ENCODE results near the gene CALHM6. TPM values are rescaled to one million over a fixed set of nuclear protein-coding genes. Genes with fewer than 3 reads are reported as not detected.

Gene CALHM6
- total and polyA plus RNA-seq, 10 of the 15 experiments (the other 5 are each of a cell fraction or from before 2014, with no cell fraction given): 0.15 to 3.4 (median 1.3) TPM

- ChIA-PET CTCF (interaction anchor here (0.7 to 1.8 kb wide), 5 partner anchors 8 to 136 kb away, joined by 3 to 6 read pairs (median 5); no protein-coding TSS in a partner anchor), POLR2A (no interaction called here), SMC1A (ENCODE audit: uncharacterized antibody, unreplicated experiment) (interaction anchor here (0.9 to 2.3 kb wide), 7 partner anchors 14 to 111 kb away, joined by 3 to 9 read pairs (median 4); no protein-coding TSS in a partner anchor), RAD21 (ENCODE audit: unreplicated experiment) (no interaction called here)
- no peak overlapping the region for H3K4me3 ChIP-seq
- BruUV-seq (replicated peaks): no TSS peak
- no peak for ATAC-seq
- H3K79me2 ChIP-seq (ENCODE audit: control insufficient read depth, insufficient read depth, low read length): peaks cover 41% of the 10 kb centered on the region
- no peak overlapping the region for H2AFZ ChIP-seq (ENCODE audit: control insufficient read depth, low read depth, low read length)
- no peaks in the 10 kb centered on the region; the same call in 1 of the 3 replicates for H3K9me3 ChIP-seq (replicated peaks; ENCODE audit: control insufficient read depth, insufficient read depth, low read length)
- H3K27ac ChIP-seq (ENCODE audit: control insufficient read depth, insufficient read depth): no peak overlapping the region
- no peaks in the 10 kb centered on the region; the same call in 1 of the 2 replicates for H3K4me1 ChIP-seq (ENCODE audit: control insufficient read depth, insufficient read depth, low read length)
- no peaks in the 10 kb centered on the region for H4K20me1 ChIP-seq (ENCODE audit: control insufficient read depth, insufficient read depth)
- no peak overlapping the region for H3K9ac ChIP-seq (ENCODE audit: control insufficient read depth, insufficient read depth, low read length)
- H3K4me2 ChIP-seq (ENCODE audit: control insufficient read depth, insufficient read depth): no peak overlapping the region
- intact Hi-C loops (cut with micrococcal nuclease; ENCODE audit: unreplicated experiment) (no loop called here), in situ Hi-C loops (cut with MboI) (no loop called here)
- DNase-seq (ENCODE audit: low read depth, low spot score): no peak
- 100% methylated on average over 1 of the region's 1 CpG for WGBS (ENCODE audit: insufficient coverage, insufficient replicate concordance, low lambda C conversion rate, missing lambda C conversion rate)
- H3K36me3 ChIP-seq (ENCODE audit: control insufficient read depth in 2 of 2, insufficient read depth in 2 of 2, low read length in 1 of 2): peaks cover 0 to 18% of the 10 kb centered on the region in 2 experiments; a peak in 2 of 4 replicates
- no peaks in the 10 kb centered on the region for H3K27me3 ChIP-seq (replicated peaks in 1 of 2; ENCODE audit: control insufficient read depth in 2 of 2, insufficient read depth in 2 of 2, low read length in 1 of 2)
- FAIRE-seq: no peak
- TF ChIP-seq TCF7 (IDR thresholded peaks at IDR 0.05; ENCODE audit: borderline replicate concordance) (no peak), HDAC2 (IDR thresholded peaks at IDR 0.05) (no peak), ASH2L (IDR thresholded peaks at IDR 0.05; ENCODE audit: borderline replicate concordance, low read depth) (no peak), RELB (IDR thresholded peaks at IDR 0.05; ENCODE audit: low read depth) (no peak), PKNOX1 (IDR thresholded peaks at IDR 0.05) (no peak), POLR2AphosphoS2 (IDR thresholded peaks at IDR 0.05; ENCODE audit: low read depth, low read length) (no peak), RAD51 (IDR thresholded peaks at IDR 0.05) (no peak), ZNF384 (IDR thresholded peaks at IDR 0.05; ENCODE audit: borderline replicate concordance, low read depth, low read length) (no peak), CBX3 (IDR thresholded peaks at IDR 0.05; ENCODE audit: borderline replicate concordance, low read depth) (no peak), ZNF274 (IDR thresholded peaks at IDR 0.05; ENCODE audit: insufficient read depth, insufficient read length) (no peak), MXI1 (IDR thresholded peaks at IDR 0.05; ENCODE audit: low read depth, low read length) (no peak), CEBPB (IDR thresholded peaks at IDR 0.05; ENCODE audit: borderline replicate concordance in 1 of 2, low read depth in 2 of 2, low read length in 2 of 2) (no peak), E4F1 (IDR thresholded peaks at IDR 0.05; ENCODE audit: borderline replicate concordance, partially characterized antibody) (no peak), ZNF207 (IDR thresholded peaks at IDR 0.05; ENCODE audit: borderline replicate concordance) (no peak)
Measured at GRCh38 chr6:116424001-116424400, 37.2 kb upstream of the CALHM6 start.

All from GM12878 (cell line).